Gastroesophageal sphincter (tissue), 3 donors: ENCODE results near the gene SUGCT.
"Not testable (repeated sequence)": the region's sequence is repeated elsewhere in the genome, so short reads cannot be mapped to it uniquely, and the experiment has no call there.

Experiments used
- POLR2AphosphoS5 ChIP-seq: sonication (generic); formaldehyde crosslinking; IDR thresholded peaks from one replicate; pipeline ENCODE4 v1.6.1; 2017; ENCODE audit warnings: antibody characterized with exemption
- TF ChIP-seq, protein P1 (sequence below), 4 experiments: fragments of 200-600 bp in 2 of 4; fragments of 450-650 bp in 2 of 4; sonication (generic) in 1 of 4; IDR thresholded peaks; one replicate each; pipeline ENCODE4 v1.5.1; 2017 to 2019; ENCODE audit warnings: antibody characterized with exemption in 4 of 4, mild to moderate bottlenecking in 2 of 4, moderate library complexity in 2 of 4

GRCh38 chr7:40218612-40219011, 83.8 kb downstream of the SUGCT start:
- TF ChIP-seq, protein P1, sequence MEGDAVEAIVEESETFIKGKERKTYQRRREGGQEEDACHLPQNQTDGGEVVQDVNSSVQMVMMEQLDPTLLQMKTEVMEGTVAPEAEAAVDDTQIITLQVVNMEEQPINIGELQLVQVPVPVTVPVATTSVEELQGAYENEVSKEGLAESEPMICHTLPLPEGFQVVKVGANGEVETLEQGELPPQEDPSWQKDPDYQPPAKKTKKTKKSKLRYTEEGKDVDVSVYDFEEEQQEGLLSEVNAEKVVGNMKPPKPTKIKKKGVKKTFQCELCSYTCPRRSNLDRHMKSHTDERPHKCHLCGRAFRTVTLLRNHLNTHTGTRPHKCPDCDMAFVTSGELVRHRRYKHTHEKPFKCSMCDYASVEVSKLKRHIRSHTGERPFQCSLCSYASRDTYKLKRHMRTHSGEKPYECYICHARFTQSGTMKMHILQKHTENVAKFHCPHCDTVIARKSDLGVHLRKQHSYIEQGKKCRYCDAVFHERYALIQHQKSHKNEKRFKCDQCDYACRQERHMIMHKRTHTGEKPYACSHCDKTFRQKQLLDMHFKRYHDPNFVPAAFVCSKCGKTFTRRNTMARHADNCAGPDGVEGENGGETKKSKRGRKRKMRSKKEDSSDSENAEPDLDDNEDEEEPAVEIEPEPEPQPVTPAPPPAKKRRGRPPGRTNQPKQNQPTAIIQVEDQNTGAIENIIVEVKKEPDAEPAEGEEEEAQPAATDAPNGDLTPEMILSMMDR (IDR thresholded peaks at IDR 0.05) = not testable (repeated sequence)
- TF ChIP-seq POLR2AphosphoS5 = not testable (repeated sequence)
